A549 (cell line): ENCODE data around the gene CD99L2. TPM values are rescaled to one million over a fixed set of nuclear protein-coding genes. Genes with fewer than 3 reads are reported as not detected.

Experiments used
- ATAC-seq, 2 experiments: fragments of 200-7000 bp in 1 of 2; fragments of >200 bp in 1 of 2; cut with Nextera tagmentation in 1 of 2; cut with Tn5 transposase in 1 of 2; 3 replicates each; pipeline versions ENCODE4 v1.8.0 to v1.9.1; 2018 to 2020; ENCODE audit warnings: mild to moderate bottlenecking in 1 of 2, moderate library complexity in 1 of 2
- CTCF ChIA-PET: fragments of 300-600 bp; sonication (Branson Sonifier 250); formaldehyde crosslinking; extraction: SDS; loops from one replicate; lab custom pipeline; 2021; ENCODE audit warnings: antibody characterized with exemption, inconsistent platforms; lab: Yijun Ruan, JAX
- POLR2A ChIA-PET: fragments of 350-600 bp; formaldehyde crosslinking; extraction: SDS; loops from one replicate; lab custom pipeline; 2021; ENCODE audit warnings: antibody characterized with exemption, inconsistent platforms; lab: Yijun Ruan, JAX
- DNase-seq, 2 experiments: peaks; one replicate each; pipeline versions ENCODE4 v3.0.0 to v3.0.0-alpha.2; 2011 to 2016; ENCODE audit warnings: low read depth in 1 of 2, low spot score in 1 of 2
- FAIRE-seq: peaks from 2 replicates; lab custom pipeline; 2011; peaks lifted over from hg19 to GRCh38; lab: Jason Lieb, UNC
- H3K27ac ChIP-seq, 2 experiments: fragments of >200 bp; sonication (Bioruptor Twin); formaldehyde crosslinking; 3 replicates each; pipeline ENCODE4 v1.5.1; 2016 to 2017
- H3K4me1 ChIP-seq: fragments of >200 bp; sonication (Bioruptor Twin); formaldehyde crosslinking; 3 replicates; pipeline ENCODE4 v1.6.1; 2016
- H3K4me2 ChIP-seq: fragments of >200 bp; sonication (Bioruptor Twin); formaldehyde crosslinking; 3 replicates; pipeline ENCODE4 v1.6.1; 2016
- H3K4me3 ChIP-seq: fragments of >200 bp; sonication (Bioruptor Twin); formaldehyde crosslinking; 3 replicates; pipeline ENCODE4 v1.5.1; 2016
- H3K9me3 ChIP-seq: fragments of >200 bp; sonication (Bioruptor Twin); formaldehyde crosslinking; 3 replicates; pipeline ENCODE4 v1.6.1; 2016
- BCL3 ChIP-seq: fragments of >200 bp; sonication (Bioruptor Twin); formaldehyde crosslinking; IDR thresholded peaks from 3 replicates; pipeline ENCODE4 v1.6.1; 2016
- CEBPB ChIP-seq, 2 experiments: fragments of >200 bp in 1 of 2; sonication (Bioruptor Twin) in 1 of 2; formaldehyde crosslinking in 1 of 2; IDR thresholded peaks; 2 replicates each; pipeline ENCODE4 v1.6.1; 2012 to 2016
- CHD2 ChIP-seq: fragments of 150-350 bp; IDR thresholded peaks from 2 replicates; pipeline ENCODE4 v1.6.1; 2014; ENCODE audit warnings: low read length; ENCODE audit not compliant: partially characterized antibody
- EP300 ChIP-seq, 2 experiments: fragments of >200 bp; sonication (Bioruptor Twin); formaldehyde crosslinking; IDR thresholded peaks; 2 replicates in 1 of 2; 3 replicates in 1 of 2; pipeline ENCODE4 v1.6.1; 2016 to 2017
- FOSB ChIP-seq: fragments of 250-450 bp; sonication (Bioruptor Pico); IDR thresholded peaks from 2 replicates; pipeline ENCODE4 v1.5.0; 2020; ENCODE audit warnings: mild to moderate bottlenecking, moderate library complexity
- FOSL2 ChIP-seq, 2 experiments: fragments of 450-650 bp in 1 of 2; fragments of >200 bp in 1 of 2; sonication (Bioruptor Twin) in 1 of 2; formaldehyde crosslinking; IDR thresholded peaks; 2 replicates each; pipeline versions ENCODE4 v1.5.0 to v1.6.1; 2016 to 2020; ENCODE audit warnings: mild to moderate bottlenecking in 1 of 2, moderate library complexity in 1 of 2
- HOXB13 ChIP-seq: fragments of 250-450 bp; sonication (Bioruptor Pico); IDR thresholded peaks from 2 replicates; pipeline ENCODE4 v1.5.0; 2020; ENCODE audit warnings: low read depth, mild to moderate bottlenecking, moderate library complexity
- JUNB ChIP-seq: fragments of >200 bp; sonication (Bioruptor Twin); formaldehyde crosslinking; IDR thresholded peaks from 2 replicates; pipeline ENCODE4 v1.6.1; 2016
- KDM1A ChIP-seq: fragments of 200-600 bp; sonication (generic); IDR thresholded peaks from 2 replicates; pipeline ENCODE4 v1.6.1; 2016; ENCODE audit warnings: low read depth, mild to moderate bottlenecking
- MYC ChIP-seq: IDR thresholded peaks from 2 replicates; pipeline ENCODE4 v1.6.1; 2012; ENCODE audit warnings: mild to moderate bottlenecking, inconsistent platforms, low read length, improper control_type of control experiment, borderline replicate concordance
- NFE2L2 ChIP-seq: fragments of 150-350 bp; conservative IDR thresholded peaks from 2 replicates; pipeline ENCODE4 v1.6.1; 2014; ENCODE audit warnings: low read length
- NR3C1 ChIP-seq: fragments of >200 bp; sonication (Bioruptor Twin); formaldehyde crosslinking; IDR thresholded peaks from 3 replicates; pipeline ENCODE4 v1.6.1; 2017
- POLR2AphosphoS2 ChIP-seq: conservative IDR thresholded peaks from 2 replicates; pipeline ENCODE4 v1.6.1; 2012; ENCODE audit warnings: low read length, improper control_type of control experiment, inconsistent platforms
- RARB ChIP-seq: fragments of 250-450 bp; sonication (Bioruptor Pico); IDR thresholded peaks from 2 replicates; pipeline ENCODE4 v1.8.0; 2021; ENCODE audit warnings: mild to moderate bottlenecking, moderate library complexity
- REST ChIP-seq: fragments of 200-600 bp; sonication (generic); IDR thresholded peaks from 2 replicates; pipeline ENCODE4 v1.6.1; 2016; ENCODE audit warnings: antibody characterized with exemption, mild to moderate bottlenecking, moderate library complexity
- RNF2 ChIP-seq: fragments of 200-600 bp; sonication (generic); IDR thresholded peaks from 2 replicates; pipeline ENCODE4 v1.6.1; 2016; ENCODE audit warnings: low read depth, mild to moderate bottlenecking, antibody characterized with exemption, moderate library complexity, borderline replicate concordance
- USF2 ChIP-seq: fragments of 450-650 bp; IDR thresholded peaks from 2 replicates; pipeline ENCODE4 v1.6.1; 2014; ENCODE audit warnings: antibody characterized with exemption
- WGBS: methylation state at CpG from one replicate; pipeline ENCODE4 v1.1.6; 2017; ENCODE audit errors: missing lambda C conversion rate; 5-methylcytosine and 5-hydroxymethylcytosine counted together
- polyA plus RNA-seq, 4 experiments: library from polyadenylated mRNA; depleted of rRNA in 3 of 4; stranded (reverse); fragments of >200 nt; fragmentation: RNase III in 1 of 4; extraction: RNeasy Plus Mini Kit Qiagen cat#74134 plus additional on column Dnase treatment in 1 of 4; gene quantifications; 2 replicates in 3 of 4; 3 replicates in 1 of 4; pipeline ENCODE4 v1.2.3, GENCODE V29; 2011 to 2017

CD99L2 gene
- polyA plus RNA-seq, 2 of the 4 experiments (the other 2 are of a cell fraction) = 50.5 to 66.5 TPM

GRCh38 chrX:150854856-150855255 lies 43.6 kb downstream of the CD99L2 start:
- FAIRE-seq (peak; percentile 23), DNase-seq (no peak), ATAC-seq (no peak)
- H3K4me3 ChIP-seq = no peak overlapping the region
- ChIA-PET POLR2A (no interaction called here), CTCF (no interaction called here)
- TF ChIP-seq HOXB13 (CRISPR knock-in tag) (no peak), REST (no peak), EP300 (IDR thresholded peaks at IDR 0.05) (no peak), MYC (no peak), RNF2 (no peak)
- H3K4me2 ChIP-seq = no peak overlapping the region
- no peak overlapping the region for H3K27ac ChIP-seq
- peaks cover 9% of the 10 kb centered on the region; the same call in 1 of the 3 replicates for H3K9me3 ChIP-seq
- 90% methylated on average over 1 of the region's 2 CpGs for WGBS
- peaks cover 11% of the 10 kb centered on the region for H3K4me1 ChIP-seq

- Histone ChIP-seq H3K4me2 (peak overlapping the region; percentile 74), H3K9me3 (no peaks in the 10 kb centered on the region), H3K4me1 (peaks cover 54% of the 10 kb centered on the region), H3K27ac (peak overlapping the region; percentile 96 to 97), H3K4me3 (no peak overlapping the region)
- ATAC-seq (no peak), FAIRE-seq (peak; percentile 96), DNase-seq (peak in 1 of 2 experiments; percentile 36)
- POLR2A ChIA-PET = interaction anchor here (1.2 kb wide), 1 partner anchor 910 kb away, joined by 3 read pairs; no protein-coding TSS in a partner anchor
- WGBS = 85% methylated on average over 3 of the region's 3 CpGs
- CTCF ChIA-PET = interaction anchor here (0.6 kb wide), 1 partner anchor 83 kb away, joined by 3 read pairs; no protein-coding TSS in a partner anchor
- TF ChIP-seq FOSL2 (IDR thresholded peaks at IDR 0.05) (no peak), FOSL2 (CRISPR knock-in tag; IDR thresholded peaks at IDR 0.05) (0 out of 2 replicates have a peak, but pooled peaks have one; percentile 7), USF2 (no peak), CEBPB (IDR thresholded peaks at IDR 0.05) (peak; percentile 43 to 47; a peak in 2 of 4 replicates)
Observed at GRCh38 chrX:150849996-150850720, 48.3 kb downstream of the CD99L2 start.

GRCh38 chrX:150849486-150849885 lies 49.0 kb downstream of the CD99L2 start:
- ATAC-seq (peak in 1 of 2 experiments; percentile 4; a peak in 2 of 6 replicates), DNase-seq (no peak)
- POLR2A ChIA-PET = interaction anchor here (1.2 kb wide), 1 partner anchor 909 kb away, joined by 3 read pairs; no protein-coding TSS in a partner anchor
- Histone ChIP-seq H3K4me3 (no peak overlapping the region), H3K9me3 (no peaks in the 10 kb centered on the region), H3K4me1 (peaks cover 61% of the 10 kb centered on the region)
- CTCF ChIA-PET = interaction anchor here (0.6 to 1.4 kb wide), 2 partner anchors 77 to 83 kb away, joined by 3 read pairs; no protein-coding TSS in a partner anchor
- TF ChIP-seq FOSB = no peak
- TF ChIP-seq POLR2AphosphoS2 = no peak
- no peak for TF ChIP-seq RARB
- no peak for TF ChIP-seq KDM1A
- no peak for TF ChIP-seq JUNB
- TF ChIP-seq NFE2L2 = no peak
- TF ChIP-seq CHD2 = no peak
- TF ChIP-seq NR3C1 = no peak
- no peak for TF ChIP-seq BCL3
- TF ChIP-seq, all 56 proteins: peak for 0
- peak; percentile 99 for FAIRE-seq
- WGBS = 92% methylated on average over 2 of the region's 2 CpGs
- Histone ChIP-seq H3K27ac (peak overlapping the region; percentile 96 to 97), H3K4me2 (peak overlapping the region; percentile 74)
